ENCODE data around the gene CDCA3.

Gene CDCA3

GRCh38 chr12:6820166-6820565 lies 30.9 kb downstream of the CDCA3 start:
- DNase-seq (ENCODE audit: low spot score): no peak

- no peak for DNase-seq (ENCODE audit: low spot score)
These were observed 31.7 kb downstream of the CDCA3 start for GRCh38 chr12:6819106-6820030.

GRCh38 chr12:6818645-6819044 lies 32.4 kb downstream of the CDCA3 start:
- no peak for DNase-seq (ENCODE audit: low spot score)

- no peak for DNase-seq (ENCODE audit: low spot score)
These were observed 32.9 kb downstream of the CDCA3 start for GRCh38 chr12:6818222-6818621.

- no peak for DNase-seq (ENCODE audit: low spot score)
These were observed 33.4 kb downstream of the CDCA3 start for GRCh38 chr12:6817662-6818157.

GRCh38 chr12:6817098-6817497 lies 34.0 kb downstream of the CDCA3 start:
- DNase-seq (ENCODE audit: low spot score): no peak

- DNase-seq (ENCODE audit: low spot score): no peak
These were observed 34.5 kb downstream of the CDCA3 start for GRCh38 chr12:6816598-6816997.

GRCh38 chr12:6813363-6813762 lies 37.7 kb downstream of the CDCA3 start:
- DNase-seq (ENCODE audit: low spot score): no peak

GRCh38 chr12:6810758-6811157 lies 40.3 kb downstream of the CDCA3 start:
- DNase-seq (ENCODE audit: low spot score): no peak

- DNase-seq (ENCODE audit: low spot score): no peak
These were observed 42.0 kb downstream of the CDCA3 start for GRCh38 chr12:6809056-6809455.

GRCh38 chr12:6807170-6807569 lies 43.9 kb downstream of the CDCA3 start:
- DNase-seq (ENCODE audit: low spot score): no peak

- no peak for DNase-seq (ENCODE audit: low spot score)
These were observed 51.9 kb downstream of the CDCA3 start for GRCh38 chr12:6799147-6799546.

All from AG08395 (cell line).